CD4-positive, alpha-beta T cell (primary cell): ENCODE results near the gene XCL2. TPM values are rescaled to one million over a fixed set of nuclear protein-coding genes. Genes with fewer than 3 reads are reported as not detected.

ENCODE experiments used
- ATAC-seq: fragments of 200-7000 bp; cut with Tn5 transposase; one replicate; pipeline ENCODE4 v1.10.0; 2022; ENCODE audit warnings: mild to moderate bottlenecking; ENCODE audit not compliant: poor library complexity
- CTCF ChIA-PET: fragments of 350-600 bp; sonication (Branson Sonifier 250); formaldehyde crosslinking; loops from one replicate; lab custom pipeline; 2021; ENCODE audit warnings: antibody characterized with exemption, inconsistent platforms; lab: Charles Lee
- POLR2A ChIA-PET: fragments of 350-600 bp; sonication (Branson Sonifier 250); formaldehyde crosslinking; loops from one replicate; lab custom pipeline; 2021; ENCODE audit warnings: antibody characterized with exemption, inconsistent platforms; lab: Charles Lee
- DNase-seq, 14 experiments: peaks; one replicate each; pipeline ENCODE4 v3.0.0-alpha.2; 2013 to 2020; ENCODE audit warnings: mixed read lengths in 2 of 14
- H3K27ac ChIP-seq, 2 donors: one replicate each; pipeline versions ENCODE4 v1.5.1 to v1.7.0; 2013; ENCODE audit warnings: low read length in 2 of 2, low read depth in 1 of 2, mild to moderate bottlenecking in 1 of 2
- H3K27me3 ChIP-seq, 2 experiments: 1 replicate in 1 of 2; 2 replicates in 1 of 2; pipeline versions ENCODE4 v1.6.1 to v1.7.0; 2013; ENCODE audit warnings: low read length in 2 of 2, control low read depth in 1 of 2, mild to moderate bottlenecking in 1 of 2, moderate library complexity in 1 of 2; ENCODE audit not compliant: insufficient read depth in 2 of 2, control insufficient read depth in 1 of 2
- H3K36me3 ChIP-seq: one replicate; pipeline ENCODE4 v1.6.1; 2013; ENCODE audit warnings: low read length, control low read depth; ENCODE audit not compliant: insufficient read depth
- H3K4me1 ChIP-seq: one replicate; pipeline ENCODE4 v1.6.1; 2013; ENCODE audit warnings: low read length, control low read depth; ENCODE audit not compliant: insufficient read depth
- H3K4me3 ChIP-seq: one replicate; pipeline ENCODE4 v1.5.1; 2013; ENCODE audit warnings: mild to moderate bottlenecking, low read length, moderate library complexity
- H3K9me3 ChIP-seq, 2 experiments: 1 replicate in 1 of 2; 2 replicates in 1 of 2; pipeline versions ENCODE4 v1.6.1 to v1.7.0; 2013; ENCODE audit warnings: low read length in 2 of 2, mild to moderate bottlenecking in 2 of 2, control low read depth in 1 of 2, moderate library complexity in 1 of 2; ENCODE audit not compliant: control insufficient read depth in 1 of 2, insufficient read depth in 1 of 2
- H3K27ac Mint-ChIP-seq: one replicate; pipeline ENCODE4 v1.8.0; 2020; ENCODE audit warnings: mixed read lengths
- H3K27me3 Mint-ChIP-seq: one replicate; pipeline ENCODE4 v1.8.0; 2021; ENCODE audit warnings: mixed read lengths
- H3K36me3 Mint-ChIP-seq: one replicate; pipeline ENCODE4 v1.8.0; 2021; ENCODE audit warnings: low read depth, mixed read lengths
- H3K4me1 Mint-ChIP-seq: one replicate; pipeline ENCODE4 v1.8.0; 2021; ENCODE audit warnings: low read depth, mixed read lengths
- H3K4me3 Mint-ChIP-seq: one replicate; pipeline ENCODE4 v1.8.0; 2020; ENCODE audit warnings: mild to moderate bottlenecking, mixed read lengths
- H3K9me3 Mint-ChIP-seq: one replicate; pipeline ENCODE4 v1.8.0; 2020; ENCODE audit warnings: mixed read lengths
- CTCF ChIP-seq: fragments of 200-600 bp; IDR thresholded peaks from one replicate; pipeline ENCODE4 v1.8.0; 2022; ENCODE audit warnings: antibody characterized with exemption, mild to moderate bottlenecking
- intact Hi-C, 2 experiments: fragments of 100-400 bp; cut with DNase I in 1 of 2; cut with micrococcal nuclease in 1 of 2; formaldehyde crosslinking; loops; one replicate each; pipeline versions ENCODE4 v1.15.1 to v1.9.0; 2023 to 2025; cut with DNase I, micrococcal nuclease
- total RNA-seq, 174 experiments: library from RNA in 2 of 174; stranded (reverse) in 2 of 174; gene quantifications; one replicate each; pipeline ENCODE4 v1.2.3 and lab custom pipeline; 2021 to 2026

XCL2 gene
- total RNA-seq, 2 experiments from 2014 or later: not detected

- no peaks in the 10 kb centered on the region for H3K36me3 Mint-ChIP-seq
- DNase-seq (no peak), ATAC-seq (no peak)
- Histone ChIP-seq H3K4me1 (no peaks in the 10 kb centered on the region), H3K4me3 (no peak overlapping the region), H3K27me3 (no peaks in the 10 kb centered on the region), H3K36me3 (no peaks in the 10 kb centered on the region), H3K27ac (no peak overlapping the region), H3K9me3 (no peaks in the 10 kb centered on the region)
- TF ChIP-seq CTCF: no peak
- no peak overlapping the region for H3K27ac Mint-ChIP-seq
- H3K9me3 Mint-ChIP-seq: no peaks in the 10 kb centered on the region
- intact Hi-C loops: no loop called here
- POLR2A ChIA-PET: no interaction called here
- H3K4me1 Mint-ChIP-seq: peaks cover 11% of the 10 kb centered on the region
- H3K4me3 Mint-ChIP-seq: no peak overlapping the region
- CTCF ChIA-PET: interaction anchor here (0.8 to 1.0 kb wide), 2 partner anchors 228 to 230 kb away, joined by 3 read pairs; no protein-coding TSS in a partner anchor
- no peaks in the 10 kb centered on the region for H3K27me3 Mint-ChIP-seq
Measured at GRCh38 chr1:168570652-168571051, 26.9 kb upstream of the XCL2 start.

- no peak overlapping the region for H3K27ac Mint-ChIP-seq
- H3K36me3 Mint-ChIP-seq: no peaks in the 10 kb centered on the region
- no peak overlapping the region for H3K27ac ChIP-seq
- peaks cover 4% of the 10 kb centered on the region for H3K9me3 Mint-ChIP-seq
- no peak overlapping the region for H3K4me3 Mint-ChIP-seq
- no peak for DNase-seq
- ChIA-PET POLR2A (no interaction called here), CTCF (interaction anchor here (1.3 kb wide), 1 partner anchor 128 kb away, joined by 5 read pairs; no protein-coding TSS in a partner anchor)
- no peaks in the 10 kb centered on the region for H3K4me1 ChIP-seq
- no peaks in the 10 kb centered on the region for H3K36me3 ChIP-seq
- H3K9me3 ChIP-seq: no peaks in the 10 kb centered on the region
- intact Hi-C loops: no loop called here
- TF ChIP-seq CTCF: no peak
- H3K27me3 Mint-ChIP-seq: no peaks in the 10 kb centered on the region
- H3K4me1 Mint-ChIP-seq: peaks cover 6% of the 10 kb centered on the region
- no peak for ATAC-seq
- H3K4me3 ChIP-seq: no peak overlapping the region
- H3K27me3 ChIP-seq: no peaks in the 10 kb centered on the region
Measured at GRCh38 chr1:168568346-168568745, 24.5 kb upstream of the XCL2 start.

DNA sequence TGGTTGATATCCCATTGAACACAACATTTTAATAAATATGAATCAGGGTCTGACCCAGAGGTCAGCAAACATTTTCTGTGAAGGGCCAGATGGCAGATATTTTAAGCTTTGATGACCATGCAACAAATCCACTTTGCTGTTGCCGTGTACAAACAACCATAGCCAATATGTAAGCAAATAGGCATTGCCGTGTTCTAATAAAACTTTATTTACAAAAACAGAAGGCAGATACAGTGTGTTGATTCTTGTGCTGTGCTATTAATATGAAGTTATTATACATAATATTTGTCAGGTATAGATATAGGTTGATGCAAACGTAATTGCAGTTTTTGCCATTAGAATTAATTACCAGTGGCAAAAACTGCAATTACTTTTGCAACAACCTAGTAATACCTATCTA, 23.8 kb upstream of the XCL2 start:
- Mint-ChIP-seq H3K4me1 (peaks cover 4% of the 10 kb centered on the region), H3K27ac (no peak overlapping the region), H3K4me3 (no peak overlapping the region), H3K27me3 (no peaks in the 10 kb centered on the region), H3K36me3 (no peaks in the 10 kb centered on the region), H3K9me3 (peaks cover 4% of the 10 kb centered on the region)
- Histone ChIP-seq H3K27me3 (no peaks in the 10 kb centered on the region), H3K4me1 (no peaks in the 10 kb centered on the region), H3K36me3 (no peaks in the 10 kb centered on the region), H3K9me3 (no peaks in the 10 kb centered on the region), H3K4me3 (no peak overlapping the region), H3K27ac (no peak overlapping the region)
- DNase-seq (no peak), ATAC-seq (no peak)
- ChIA-PET POLR2A (no interaction called here), CTCF (no interaction called here)
- TF ChIP-seq CTCF: no peak
- intact Hi-C loops: no loop called here
